GM20000 (cell line): Measurements from ENCODE around the gene CPAMD8.
"Not testable (repeated sequence)": the region's sequence is repeated elsewhere in the genome, so short reads cannot be mapped to it uniquely, and the experiment has no call there.

ENCODE experiments used
- DNase-seq: peaks from one replicate; pipeline ENCODE4 v3.0.0; 2012; ENCODE audit warnings: low spot score
- CTCF ChIP-seq: IDR thresholded peaks from 2 replicates; pipeline ENCODE4 v1.5.1; 2012; ENCODE audit warnings: mild to moderate bottlenecking, control low read depth; ENCODE audit errors: extremely low read depth, missing control alignments

Gene CPAMD8

DNA sequence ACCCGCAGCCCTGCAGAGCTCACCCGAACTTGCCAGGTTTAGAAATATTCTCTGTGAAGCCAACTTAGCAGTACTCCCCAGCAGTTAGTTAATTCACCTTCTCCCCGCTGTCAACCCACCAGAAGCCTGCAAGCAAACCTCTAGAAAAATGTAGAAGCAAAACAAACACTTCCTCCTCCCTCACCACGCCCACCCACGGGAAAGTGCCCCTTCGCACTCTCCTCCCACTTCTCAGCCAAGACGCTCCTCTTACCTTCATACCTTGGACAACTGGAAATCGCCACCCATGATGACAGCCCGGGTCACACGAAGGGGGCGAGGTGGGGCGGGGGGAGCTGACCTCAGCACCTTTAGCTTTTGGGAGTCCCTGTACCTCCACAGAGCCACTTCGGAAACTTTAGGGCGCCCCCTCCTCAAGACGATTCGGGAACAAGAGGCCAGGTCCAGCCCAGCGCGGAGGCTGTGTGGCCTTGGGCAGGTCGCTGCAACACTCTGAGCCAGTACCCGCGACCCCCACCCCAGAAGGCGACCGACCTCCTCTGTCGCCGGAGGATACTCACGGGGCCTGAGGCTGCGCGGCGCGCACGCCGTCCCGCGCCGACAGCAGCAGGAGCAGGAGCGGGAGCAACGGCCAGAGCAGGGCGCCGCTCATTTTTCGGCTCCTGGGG lies 485 bp downstream of the CPAMD8 start:
- TF ChIP-seq CTCF: no peak
- DNase-seq: no peak

DNA sequence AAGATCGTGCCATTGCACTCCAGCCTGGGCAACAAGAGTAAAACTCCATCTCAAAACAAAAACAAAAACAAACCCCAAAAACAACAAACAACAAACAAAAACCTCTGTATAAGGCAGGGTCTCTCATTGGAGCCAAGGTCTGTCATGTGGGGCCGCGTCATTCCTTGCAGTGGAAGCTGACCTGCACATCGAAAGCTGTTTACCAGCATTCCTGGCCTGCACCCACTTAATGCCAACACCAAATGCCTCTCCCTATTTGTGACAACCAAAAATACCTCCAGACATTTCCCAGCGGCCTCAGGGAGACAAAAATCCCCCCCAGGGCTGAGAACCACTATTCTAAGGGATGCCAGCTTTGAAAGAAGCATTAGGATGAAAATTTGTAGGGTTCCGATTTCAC lies 1.2 kb downstream of the CPAMD8 start:
- DNase-seq: no peak
- TF ChIP-seq CTCF: no peak

GRCh38 chr19:17024941-17025340 lies 1.7 kb downstream of the CPAMD8 start:
- DNase-seq: not testable (repeated sequence)

- TF ChIP-seq CTCF: no peak
- no peak for DNase-seq
Measured at GRCh38 chr19:17023805-17024204, 2.8 kb downstream of the CPAMD8 start.

DNA sequence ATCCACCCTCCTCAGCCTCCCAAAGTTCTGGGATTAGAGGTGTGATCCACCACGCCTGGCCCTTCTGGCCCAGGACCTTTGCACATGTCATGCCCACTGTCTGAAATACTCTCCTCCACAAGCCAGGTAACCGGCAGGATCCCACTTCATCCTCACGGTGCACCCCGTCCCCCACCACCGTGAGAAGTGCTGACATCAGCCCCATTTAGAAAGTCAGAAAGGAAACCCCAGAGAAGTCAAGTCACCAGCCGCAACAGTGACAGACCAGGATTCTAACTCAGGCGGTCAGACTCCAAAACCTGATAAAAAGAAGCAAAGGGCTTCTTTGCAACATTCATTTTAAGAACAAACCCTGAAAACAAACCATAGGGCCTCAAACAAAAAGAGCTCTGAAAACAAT lies 3.9 kb downstream of the CPAMD8 start:
- no peak for TF ChIP-seq CTCF
- no peak for DNase-seq

DNA sequence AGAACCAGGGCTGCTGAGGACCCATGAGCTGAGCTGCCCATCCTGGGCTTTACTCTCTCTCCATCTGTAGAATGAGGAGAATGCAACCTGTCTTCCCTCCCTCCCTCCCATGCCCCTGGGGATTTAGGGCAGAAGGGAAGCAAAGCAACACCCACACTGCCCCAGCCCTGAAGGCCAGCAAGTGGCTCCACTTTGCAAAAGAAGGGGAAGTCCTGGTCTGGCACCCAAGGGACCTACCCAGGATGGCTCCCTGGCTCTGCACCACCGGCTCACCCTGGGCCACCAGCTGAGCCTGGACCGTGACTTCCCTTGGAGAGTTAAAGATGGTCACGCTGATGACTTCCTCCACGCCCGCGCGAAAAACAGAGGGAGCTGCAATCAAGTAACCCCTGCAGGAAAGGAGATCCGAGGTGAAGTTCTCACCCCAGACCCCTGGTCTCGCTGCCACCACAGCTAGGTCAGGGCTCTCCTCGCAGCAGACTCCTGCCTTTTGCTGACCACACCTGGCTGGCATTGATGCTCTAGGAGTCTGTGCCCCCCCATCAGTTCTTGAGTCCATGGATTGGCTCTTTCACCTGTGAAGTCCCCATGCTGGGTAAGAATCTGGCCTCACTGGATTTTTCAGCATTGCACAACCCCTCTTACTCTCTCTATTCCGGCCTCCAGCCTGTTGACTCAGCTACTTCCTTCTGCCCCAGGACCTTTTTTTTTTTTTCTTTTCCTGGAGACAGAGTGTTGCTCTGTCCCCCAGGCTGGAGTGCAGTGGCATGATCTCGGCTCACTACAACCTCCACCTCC lies 4.6 kb downstream of the CPAMD8 start:
- no peak for TF ChIP-seq CTCF
- no peak for DNase-seq

DNA sequence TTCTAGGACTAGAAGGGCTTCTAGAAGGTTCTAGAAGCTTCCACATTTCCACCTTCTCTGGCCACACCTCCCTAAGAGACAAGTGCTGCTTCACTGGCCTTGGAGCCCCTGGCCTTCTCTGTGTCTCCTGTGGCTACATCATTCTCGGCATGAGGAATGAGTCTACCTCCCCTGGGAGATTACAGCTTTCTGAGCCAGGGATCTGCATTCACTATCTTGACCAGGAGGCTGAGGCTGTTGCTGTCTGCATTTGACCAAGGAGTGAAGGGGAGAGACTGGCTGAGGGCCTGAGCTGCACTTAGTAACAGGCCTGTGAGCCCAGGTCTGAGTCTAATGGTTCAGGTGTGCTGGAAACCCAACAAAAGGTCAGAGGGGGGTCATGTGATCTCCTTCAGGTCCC lies 5.3 kb downstream of the CPAMD8 start:
- TF ChIP-seq CTCF: no peak
- no peak for DNase-seq

DNA sequence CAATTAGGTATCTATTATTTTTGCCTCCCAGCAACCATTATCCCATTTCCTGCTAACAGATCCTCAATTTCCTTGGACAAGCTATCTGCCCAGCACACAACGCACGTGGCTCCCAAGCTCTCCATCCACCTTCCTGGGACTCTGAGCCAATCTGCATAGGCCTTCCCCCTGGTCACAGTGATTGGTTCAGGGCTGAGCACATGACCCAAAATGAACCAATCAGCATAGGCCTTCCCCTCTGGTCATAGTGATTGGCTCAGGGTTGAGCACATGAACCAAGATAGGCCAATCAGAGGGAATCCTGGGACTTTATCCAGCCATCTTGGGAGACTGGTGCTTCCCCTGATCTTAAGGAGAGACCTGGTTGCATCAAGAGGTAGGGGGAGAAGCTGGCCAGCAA lies 5.8 kb downstream of the CPAMD8 start:
- DNase-seq: no peak
- no peak for TF ChIP-seq CTCF
